Measurements from ENCODE around the gene CFAP20.

DNA sequence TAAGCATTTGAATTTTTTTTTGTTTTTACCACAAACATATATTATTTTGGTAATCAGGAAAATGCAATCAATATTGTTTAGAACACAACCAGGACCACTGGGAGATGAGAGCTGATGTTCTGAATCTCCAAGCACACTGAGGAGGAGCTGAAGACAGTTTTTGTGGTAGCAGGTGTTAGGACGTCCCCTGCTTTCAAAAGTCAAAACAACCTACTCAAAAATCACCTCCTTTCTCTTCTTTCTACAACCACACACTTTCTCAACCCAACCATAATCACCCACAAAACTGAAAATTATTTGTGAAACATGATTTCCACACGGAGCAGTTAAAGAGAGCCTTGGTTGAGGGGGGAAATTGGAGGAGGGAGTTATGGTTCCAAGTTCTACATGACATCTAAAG lies 26.7 kb upstream of the CFAP20 start:
- TF ChIP-seq, protein P1, sequence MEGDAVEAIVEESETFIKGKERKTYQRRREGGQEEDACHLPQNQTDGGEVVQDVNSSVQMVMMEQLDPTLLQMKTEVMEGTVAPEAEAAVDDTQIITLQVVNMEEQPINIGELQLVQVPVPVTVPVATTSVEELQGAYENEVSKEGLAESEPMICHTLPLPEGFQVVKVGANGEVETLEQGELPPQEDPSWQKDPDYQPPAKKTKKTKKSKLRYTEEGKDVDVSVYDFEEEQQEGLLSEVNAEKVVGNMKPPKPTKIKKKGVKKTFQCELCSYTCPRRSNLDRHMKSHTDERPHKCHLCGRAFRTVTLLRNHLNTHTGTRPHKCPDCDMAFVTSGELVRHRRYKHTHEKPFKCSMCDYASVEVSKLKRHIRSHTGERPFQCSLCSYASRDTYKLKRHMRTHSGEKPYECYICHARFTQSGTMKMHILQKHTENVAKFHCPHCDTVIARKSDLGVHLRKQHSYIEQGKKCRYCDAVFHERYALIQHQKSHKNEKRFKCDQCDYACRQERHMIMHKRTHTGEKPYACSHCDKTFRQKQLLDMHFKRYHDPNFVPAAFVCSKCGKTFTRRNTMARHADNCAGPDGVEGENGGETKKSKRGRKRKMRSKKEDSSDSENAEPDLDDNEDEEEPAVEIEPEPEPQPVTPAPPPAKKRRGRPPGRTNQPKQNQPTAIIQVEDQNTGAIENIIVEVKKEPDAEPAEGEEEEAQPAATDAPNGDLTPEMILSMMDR (IDR thresholded peaks at IDR 0.05) = no peak
- no peak for TF ChIP-seq MAFK (IDR thresholded peaks at IDR 0.05; ENCODE audit: partially characterized antibody)

All from A549 (cell line).